ENCODE data around the gene CCDC200.
"Not testable (repeated sequence)": the region's sequence is repeated elsewhere in the genome, so short reads cannot be mapped to it uniquely, and the experiment has no call there.

CCDC200 gene

DNA sequence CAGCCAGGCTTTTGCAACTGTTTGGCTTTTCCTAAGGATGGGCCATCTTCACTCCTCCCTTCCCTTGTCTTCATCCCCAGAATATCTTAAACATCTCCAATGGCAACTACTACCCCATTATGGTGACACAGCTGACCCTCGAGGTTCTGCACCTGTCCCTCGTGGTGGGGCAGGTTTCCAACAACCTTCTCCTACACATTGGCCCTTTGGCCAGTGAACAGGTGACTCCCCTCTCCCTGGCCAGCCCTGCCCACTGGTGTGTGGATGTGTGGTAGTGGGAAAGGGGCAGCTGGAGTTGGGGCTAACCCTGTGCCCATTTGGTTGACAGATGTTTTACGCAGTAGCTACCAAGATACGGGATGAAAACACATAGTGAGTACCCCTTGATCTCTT, 12.1 kb downstream of the CCDC200 start:
- no peak for DNase-seq (ENCODE audit: low read depth, low spot score)

- DNase-seq (ENCODE audit: low read depth, low spot score): no peak
Measured at GRCh38 chr17:43215341-43215740, 13.1 kb downstream of the CCDC200 start.

- no peak for DNase-seq (ENCODE audit: low read depth, low spot score)
Measured at GRCh38 chr17:43213545-43213944, 14.9 kb downstream of the CCDC200 start.

DNA sequence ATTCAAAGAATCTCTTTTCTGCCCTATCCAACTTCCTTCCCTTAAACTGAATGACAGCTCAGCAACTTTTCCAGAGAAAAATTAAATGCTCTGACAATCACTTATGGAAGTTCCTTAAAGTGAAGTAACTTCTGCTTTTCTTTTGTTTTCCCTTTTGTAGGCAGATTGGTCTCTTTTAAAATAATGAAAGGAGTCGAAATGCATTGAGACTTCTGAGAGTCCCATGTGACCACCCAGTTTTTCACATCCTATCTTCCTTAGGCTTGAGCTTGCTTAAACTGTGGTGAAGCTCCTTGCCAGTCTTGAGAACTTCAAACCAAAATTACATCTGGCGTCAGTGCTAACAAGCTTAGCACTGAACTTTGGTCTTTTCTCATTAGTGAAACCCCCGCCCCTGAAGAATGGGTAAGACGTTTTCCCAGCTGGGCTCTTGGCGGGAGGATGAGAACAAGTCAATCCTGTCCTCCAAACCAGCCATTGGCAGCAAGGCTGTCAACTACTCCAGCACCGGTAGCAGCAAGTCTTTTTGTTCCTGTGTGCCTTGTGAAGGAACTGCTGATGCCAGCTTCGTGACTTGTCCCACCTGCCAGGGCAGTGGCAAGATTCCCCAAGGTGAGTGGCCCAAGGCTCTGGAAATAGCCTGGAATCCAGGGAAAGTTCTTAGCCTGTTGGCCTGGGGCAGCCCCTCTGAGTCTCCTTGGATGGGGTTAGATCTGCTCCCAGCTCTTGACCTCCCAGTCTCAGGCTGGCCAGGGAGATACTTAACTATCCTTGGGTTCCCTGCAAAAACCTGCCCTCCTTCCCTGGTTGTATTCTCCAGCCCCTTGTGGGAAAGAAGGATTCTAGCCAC, 15.6 kb downstream of the CCDC200 start:
- DNase-seq (ENCODE audit: low read depth, low spot score): no peak

- peak; percentile 52 for DNase-seq (ENCODE audit: low read depth, low spot score)
Measured at GRCh38 chr17:43211480-43212402, 16.7 kb downstream of the CCDC200 start, which contains the start of gene TMEM106A. Gene TMEM106A (plus strand): TSS chr17:43211875. CDS start chr17:43213042, 1,167 bp downstream.

GRCh38 chr17:43211123-43211479, 17.3 kb downstream of the CCDC200 start:
- no peak for DNase-seq (ENCODE audit: low read depth, low spot score)

- DNase-seq (ENCODE audit: low read depth, low spot score): no peak
Measured at GRCh38 chr17:43210576-43210975, 17.8 kb downstream of the CCDC200 start.

- DNase-seq (ENCODE audit: low read depth, low spot score): not testable (repeated sequence)
Measured at GRCh38 chr17:43203013-43203412, 25.4 kb downstream of the CCDC200 start.

GRCh38 chr17:43200127-43200526, 28.3 kb downstream of the CCDC200 start:
- DNase-seq (ENCODE audit: low read depth, low spot score): no peak

DNA sequence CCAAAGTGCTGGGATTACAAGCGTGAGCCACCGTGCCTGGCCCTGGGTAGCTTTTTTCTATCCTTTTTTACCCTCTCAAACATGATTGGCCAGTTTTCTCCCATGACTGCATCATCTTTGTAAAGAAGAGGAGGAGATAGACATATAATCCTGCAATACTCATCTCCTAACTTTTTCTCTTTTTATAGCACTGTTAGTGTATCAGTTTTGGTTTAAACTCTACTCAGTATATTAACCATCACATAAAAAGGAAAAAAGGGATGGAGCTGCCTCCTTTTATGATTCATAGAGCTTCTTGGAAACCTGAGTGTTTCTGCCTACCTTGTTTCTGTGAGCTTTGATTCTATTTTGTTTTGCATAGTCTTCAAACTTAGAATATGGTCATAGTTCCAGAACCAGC, 28.8 kb downstream of the CCDC200 start:
- DNase-seq (ENCODE audit: low read depth, low spot score): no peak

DNA sequence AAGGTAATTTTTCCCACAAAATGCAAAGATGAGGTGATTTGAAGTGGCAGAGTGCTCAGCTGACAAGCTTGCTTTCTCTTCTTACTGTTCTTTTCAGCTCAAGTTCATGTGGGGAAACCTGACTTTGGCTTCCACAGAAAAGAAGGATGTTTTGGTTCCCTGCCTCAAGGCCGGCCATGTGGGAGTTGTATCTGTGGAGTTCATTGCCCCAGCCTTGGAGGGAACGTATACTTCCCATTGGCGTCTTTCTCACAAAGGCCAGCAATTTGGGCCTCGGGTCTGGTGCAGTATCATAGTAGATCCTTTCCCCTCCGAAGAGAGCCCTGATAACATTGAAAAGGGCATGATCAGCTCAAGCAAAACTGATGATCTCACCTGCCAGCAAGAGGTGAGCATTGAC, 35.2 kb downstream of the CCDC200 start:
- DNase-seq (ENCODE audit: low read depth, low spot score): no peak

GRCh38 chr17:43186656-43187055, 41.8 kb downstream of the CCDC200 start:
- not testable (repeated sequence) for DNase-seq (ENCODE audit: low read depth, low spot score)

- no peak for DNase-seq (ENCODE audit: low read depth, low spot score)
Measured at GRCh38 chr17:43183921-43184320, 44.5 kb downstream of the CCDC200 start.

GRCh38 chr17:43176119-43176570, 52.3 kb downstream of the CCDC200 start:
- DNase-seq (ENCODE audit: low read depth, low spot score): no peak

- DNase-seq (ENCODE audit: low read depth, low spot score): no peak
Measured at GRCh38 chr17:43175213-43176118, 53.0 kb downstream of the CCDC200 start.

DNA sequence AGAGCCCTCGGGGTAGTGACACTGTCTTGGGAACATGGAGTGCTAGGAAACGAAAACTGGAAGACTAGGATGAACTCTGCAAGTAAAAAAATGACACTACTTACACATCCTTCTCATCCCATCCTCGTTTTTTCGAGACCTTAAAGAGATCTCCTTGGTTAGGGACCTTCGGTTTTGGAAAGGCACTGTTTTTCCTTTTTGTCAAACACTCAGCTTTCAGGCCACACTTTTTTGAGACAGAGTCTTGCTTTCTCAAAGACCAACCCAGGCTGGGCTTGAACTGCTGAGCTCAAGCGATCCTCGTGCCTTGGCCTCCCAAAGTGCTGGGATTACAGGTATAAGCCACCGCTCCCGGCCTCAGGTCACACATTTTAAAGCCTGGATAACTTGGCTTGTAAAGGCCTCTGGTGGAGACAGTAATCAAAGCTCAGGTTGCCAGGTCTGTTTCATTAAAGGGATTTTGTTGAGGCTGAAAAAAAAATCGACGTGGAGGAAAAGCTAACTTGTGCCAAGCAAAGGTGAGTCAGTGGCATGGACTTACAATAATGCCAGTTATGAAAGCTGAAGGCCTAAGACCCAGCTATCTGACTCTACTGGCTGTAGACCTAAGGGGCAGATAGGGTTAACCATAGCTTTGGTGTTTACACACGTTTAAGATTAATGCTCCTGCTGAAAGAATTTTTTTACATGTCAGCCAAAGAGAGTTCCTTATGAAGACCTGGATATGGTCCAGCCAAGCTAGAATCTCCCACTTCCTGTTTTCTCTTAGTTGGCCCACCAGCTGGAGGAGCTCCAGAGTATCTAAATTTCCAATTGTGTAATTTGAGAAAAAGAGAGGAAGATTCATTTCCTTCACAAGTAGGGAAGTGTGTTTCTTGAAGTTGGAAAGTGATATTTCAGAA, 56.6 kb downstream of the CCDC200 start:
- DNase-seq (ENCODE audit: low read depth, low spot score): no peak
